ENCODE results near the gene NLRC5. TPM values are rescaled to one million over a fixed set of nuclear protein-coding genes. Genes with fewer than 3 reads are reported as not detected.
"Not testable (repeated sequence)": the region's sequence is repeated elsewhere in the genome, so short reads cannot be mapped to it uniquely, and the experiment has no call there.

The NLRC5 gene
- polyA plus RNA-seq, 3 donors, result 1.8 to 4.3 (median 3.5) TPM

DNA sequence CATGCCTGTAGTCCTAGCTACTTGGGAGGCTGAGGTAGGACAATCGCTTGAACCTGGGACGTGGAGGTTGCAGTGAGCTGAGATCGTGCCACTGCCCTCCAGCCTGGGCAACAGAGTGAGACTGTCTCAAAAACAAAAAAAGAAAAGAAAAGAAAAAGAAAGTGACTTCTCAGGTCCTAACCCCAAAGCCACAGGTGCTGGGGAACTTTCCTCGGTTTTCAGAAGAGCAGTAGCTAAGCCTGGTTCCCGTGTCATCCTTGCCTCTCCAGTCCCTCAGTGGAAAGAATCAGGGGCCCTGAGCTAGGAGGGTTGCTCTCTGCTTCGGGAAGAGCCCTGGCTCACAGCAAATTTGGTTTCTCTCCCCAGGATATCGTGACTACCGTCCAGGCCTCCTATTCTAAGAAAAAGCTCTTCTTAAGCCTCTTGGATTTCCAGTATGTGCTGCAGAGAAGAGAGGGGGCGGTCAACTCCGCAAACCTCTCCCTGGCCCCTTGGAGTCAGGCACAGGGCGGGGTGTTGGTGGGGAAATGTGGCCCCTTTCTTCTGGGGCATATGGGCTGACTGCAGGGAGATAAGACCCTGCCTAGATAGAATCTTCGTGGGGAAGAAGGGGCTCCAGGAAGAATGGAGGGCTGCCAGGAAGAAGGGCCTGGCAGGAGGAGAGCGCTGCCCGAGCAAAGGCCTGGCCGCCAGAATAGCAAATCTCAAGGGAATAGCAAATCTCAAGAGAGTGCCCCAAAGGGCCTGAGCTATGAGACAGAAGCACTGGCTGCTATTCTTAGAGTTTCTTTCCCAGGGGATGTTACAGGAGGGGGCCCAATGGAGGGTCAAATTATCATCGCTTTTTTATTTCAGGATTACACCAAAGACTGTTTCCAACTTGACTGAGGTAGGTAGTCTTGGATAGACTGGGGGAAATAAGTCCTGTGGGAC is 8.3 kb upstream of the NLRC5 start:
- no peak for DNase-seq

DNA sequence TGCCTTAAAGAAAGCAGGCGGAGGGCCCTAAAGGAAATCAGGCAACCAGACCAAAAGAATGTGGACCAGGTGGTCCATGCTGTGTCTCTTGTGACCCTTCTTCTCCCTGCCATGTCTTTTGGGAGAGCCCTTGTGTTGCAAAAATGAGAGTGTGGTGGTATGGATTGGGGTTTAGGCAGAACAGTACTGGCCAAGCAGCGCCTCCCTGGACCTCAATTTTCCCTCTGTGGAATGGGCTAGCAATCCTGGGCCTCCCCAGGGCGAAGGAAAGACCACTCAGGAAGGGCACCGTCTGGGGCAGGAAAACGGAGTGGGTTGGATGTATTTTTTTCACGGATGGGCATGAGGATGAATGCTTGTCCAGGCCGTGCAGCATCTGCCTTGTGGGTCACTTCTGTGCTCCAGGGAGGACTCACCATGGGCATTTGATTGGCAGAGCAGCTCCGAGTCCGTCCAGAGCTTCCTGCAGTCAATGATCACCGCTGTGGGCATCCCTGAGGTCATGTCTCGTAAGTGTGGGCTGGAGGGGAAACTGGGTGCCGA is 7.6 kb upstream of the NLRC5 start:
- no peak for DNase-seq

DNA sequence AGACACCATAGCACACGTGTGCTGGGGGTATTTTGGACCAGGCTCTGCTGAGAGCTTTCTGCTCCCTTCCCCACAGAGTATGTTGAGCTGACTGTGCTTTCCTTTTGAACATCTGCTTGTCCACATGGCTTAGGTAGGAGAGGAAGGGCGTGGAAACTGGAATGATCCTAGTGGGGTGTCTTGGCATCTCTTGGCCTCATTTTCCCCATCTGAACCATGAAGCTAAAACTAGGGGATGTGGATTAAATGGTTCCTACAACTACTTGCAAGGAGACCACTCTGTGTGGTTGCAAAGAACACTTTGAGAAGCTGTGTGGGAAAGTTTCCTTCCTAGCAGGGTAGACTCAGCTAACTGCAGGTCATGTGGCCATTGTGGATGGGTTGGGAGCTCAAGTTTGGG is 6.7 kb upstream of the NLRC5 start:
- no peak for DNase-seq

DNA sequence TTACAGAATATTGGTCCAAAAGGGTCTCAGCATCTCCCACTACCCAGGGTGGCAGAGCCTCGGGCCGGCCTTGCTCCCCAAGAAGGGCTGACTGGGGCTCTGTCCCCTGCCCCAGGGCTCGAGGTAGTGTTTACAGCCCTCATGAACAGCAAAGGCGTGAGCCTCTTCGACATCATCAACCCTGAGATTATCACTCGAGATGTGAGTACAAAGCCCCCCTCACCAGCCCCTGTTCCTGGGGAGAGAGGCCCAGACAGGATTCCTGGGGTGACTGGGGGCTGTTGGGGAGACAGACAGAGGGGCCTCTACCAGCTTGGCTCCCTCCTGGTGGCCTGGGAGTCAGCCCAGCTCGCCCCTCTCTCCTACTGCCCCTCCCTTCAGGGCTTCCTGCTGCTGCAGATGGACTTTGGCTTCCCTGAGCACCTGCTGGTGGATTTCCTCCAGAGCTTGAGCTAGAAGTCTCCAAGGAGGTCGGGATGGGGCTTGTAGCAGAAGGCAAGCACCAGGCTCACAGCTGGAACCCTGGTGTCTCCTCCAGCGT is 6.1 kb upstream of the NLRC5 start:
- no peak for DNase-seq

DNA sequence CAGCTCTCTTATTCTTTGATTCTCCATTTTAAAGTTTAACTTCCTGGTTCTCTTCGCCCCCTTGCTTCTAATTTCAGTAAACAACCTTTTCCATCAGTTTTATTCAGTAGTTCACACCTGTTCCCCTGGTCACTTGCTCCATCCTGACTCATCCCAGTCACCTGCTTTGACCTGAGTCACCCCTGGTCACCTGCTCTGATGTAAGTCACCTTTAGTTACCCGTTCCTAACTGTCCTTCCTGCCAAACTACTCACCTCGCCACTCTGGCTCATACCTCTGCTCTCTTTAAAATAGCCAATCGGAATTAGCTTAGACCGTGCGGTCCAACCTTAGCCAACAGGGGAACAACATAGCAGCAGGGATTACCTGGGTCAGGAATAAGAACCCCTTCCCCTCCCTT is 4.7 kb upstream of the NLRC5 start:
- DNase-seq, result no peak

DNA sequence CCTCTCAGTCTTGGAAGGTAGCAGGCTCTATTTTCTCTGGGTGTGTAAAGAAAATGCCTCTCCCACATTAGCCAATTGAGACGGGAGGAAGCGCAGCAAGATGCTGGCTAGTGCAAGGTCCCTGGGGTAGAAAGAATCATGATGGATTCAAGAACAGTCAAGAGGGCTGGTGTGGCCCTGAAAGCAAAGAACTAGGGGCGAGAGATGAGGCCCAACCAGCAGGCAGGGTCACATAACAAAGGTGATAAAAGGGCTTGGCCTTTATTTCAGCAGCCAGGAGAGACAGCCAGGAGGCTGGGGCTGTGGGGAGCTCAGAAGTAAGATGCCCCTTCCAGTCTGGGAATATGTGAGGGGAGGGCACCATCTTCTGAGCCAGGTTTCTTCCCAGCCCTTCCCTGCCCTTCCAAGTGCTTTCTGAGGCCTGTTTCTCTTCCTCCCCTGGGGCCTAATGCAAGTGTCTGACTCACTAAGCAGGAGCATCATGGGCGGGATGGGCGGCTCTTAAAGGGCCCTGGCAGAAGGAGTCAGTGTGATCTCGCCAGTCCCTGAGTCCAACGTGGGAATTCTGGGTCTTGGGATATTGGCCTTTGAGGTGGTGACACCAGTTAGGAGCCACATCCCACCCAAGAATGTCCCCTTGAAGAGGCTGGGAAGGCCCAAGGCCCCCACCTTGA is 3.9 kb upstream of the NLRC5 start:
- no peak for DNase-seq

DNA sequence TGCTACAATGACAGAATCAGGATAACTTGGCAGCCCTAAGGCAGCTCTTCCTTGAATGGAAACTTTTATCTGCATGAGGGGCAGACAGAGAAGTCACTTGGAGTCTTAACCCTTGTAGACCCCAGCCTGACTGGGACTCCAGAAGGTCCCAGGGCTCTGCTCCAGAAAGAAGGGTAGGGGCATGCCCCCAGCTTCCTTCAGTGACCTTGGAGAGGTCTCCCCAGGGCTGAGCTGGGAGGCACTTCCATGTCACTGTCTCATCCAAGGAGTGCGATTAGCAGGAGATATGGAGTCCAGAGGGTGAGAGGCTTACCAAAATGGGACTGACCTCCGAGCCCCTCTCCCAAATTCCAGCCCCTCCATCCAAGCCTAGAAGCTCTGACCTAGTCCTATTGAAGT is 3.4 kb upstream of the NLRC5 start:
- DNase-seq, result no peak

DNA sequence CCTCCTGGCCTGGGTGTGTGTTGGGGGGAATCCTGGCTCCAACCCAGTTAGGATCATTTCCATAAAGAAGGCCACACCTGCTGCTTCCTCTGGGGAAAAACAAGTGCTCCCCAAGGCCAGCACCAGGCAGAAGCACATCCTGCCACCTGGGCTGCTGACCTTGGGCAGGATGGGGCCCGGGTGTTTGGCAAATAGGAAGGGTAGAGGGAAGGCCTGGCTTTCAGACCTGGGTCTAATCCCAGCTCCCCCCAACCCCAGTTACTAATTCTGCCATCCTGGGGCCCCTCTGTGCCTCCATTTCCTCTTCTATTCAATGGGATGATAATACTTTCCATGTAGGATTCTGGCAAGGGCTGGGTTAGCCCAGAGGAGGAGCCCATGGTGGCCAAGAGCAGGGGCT is 3.0 kb upstream of the NLRC5 start:
- DNase-seq, result no peak

DNA sequence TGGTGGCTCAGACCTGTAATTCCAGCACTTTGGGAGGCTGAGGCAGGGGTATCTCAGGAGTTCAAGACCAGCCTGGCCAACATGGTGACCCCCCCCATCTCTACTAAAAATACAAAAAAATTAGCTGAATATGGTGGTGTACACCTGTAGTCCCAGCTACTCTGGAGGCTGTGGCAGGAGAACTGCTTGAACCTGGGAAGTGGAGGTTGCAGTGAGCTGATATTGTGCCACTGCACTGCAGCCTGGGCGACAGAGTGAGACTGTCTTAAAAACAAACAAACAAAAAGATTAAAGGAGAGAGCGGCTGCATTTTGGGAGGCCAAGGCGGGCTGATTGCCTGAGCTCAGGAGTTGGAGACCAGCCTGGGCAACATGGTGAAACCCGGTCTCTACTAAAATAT is 2.4 kb upstream of the NLRC5 start:
- DNase-seq, result not testable (repeated sequence)

DNA sequence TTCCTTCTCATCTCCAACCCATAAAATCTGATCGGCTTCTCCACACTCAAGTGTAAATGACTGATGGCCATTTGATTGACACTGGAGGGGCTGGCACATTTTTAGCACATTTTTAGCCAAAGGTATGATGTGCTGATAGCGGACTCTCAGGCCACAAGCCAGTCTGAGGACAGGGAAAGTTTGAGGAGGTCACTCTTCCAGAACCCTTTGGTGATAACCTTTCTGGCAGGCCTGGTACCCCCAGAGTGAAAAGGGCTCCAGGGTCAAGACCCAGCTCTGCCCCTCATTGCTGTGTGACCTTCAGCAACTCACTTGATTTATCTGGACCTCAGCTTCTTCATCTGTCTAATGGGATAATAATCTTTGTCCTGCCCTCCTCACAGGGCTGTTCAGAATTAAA is 1.7 kb upstream of the NLRC5 start:
- DNase-seq, result no peak

DNA sequence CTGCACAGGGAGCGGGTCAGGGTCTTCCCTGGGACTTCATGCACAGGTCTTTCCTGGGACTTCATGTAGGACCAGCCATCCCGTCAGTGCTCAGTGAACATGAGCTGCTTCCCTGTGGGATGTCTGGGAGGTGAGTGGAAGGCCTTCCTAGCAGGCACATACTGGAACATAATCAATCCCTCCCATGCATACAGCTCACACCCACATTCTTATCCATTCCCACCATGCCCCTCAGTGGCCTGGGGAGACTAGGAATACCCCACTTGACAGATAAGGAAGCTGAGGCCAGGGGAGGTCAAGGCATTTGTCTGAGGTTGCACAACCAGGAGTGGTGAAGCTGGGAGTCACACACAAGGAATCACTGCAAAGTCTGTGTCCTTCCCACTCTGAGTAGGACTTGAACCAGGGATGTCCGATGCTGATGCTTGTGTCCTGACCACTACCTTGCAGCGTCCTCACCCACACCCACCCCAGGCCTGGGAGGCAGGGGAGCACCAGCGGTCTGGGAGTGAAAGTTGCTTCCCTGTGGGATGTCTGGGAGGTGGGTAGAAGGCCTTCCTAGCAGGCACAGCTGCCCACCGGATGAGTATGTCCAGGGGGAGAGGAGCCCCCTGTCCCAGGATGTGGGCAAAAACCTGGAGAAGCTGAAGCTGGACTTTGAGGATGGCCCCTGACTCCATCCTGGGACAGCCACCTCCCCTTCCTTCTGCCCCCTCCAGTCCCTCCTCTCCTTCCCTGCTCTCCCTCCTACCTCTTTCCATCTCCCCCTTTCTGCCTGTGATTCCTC is 1.0 kb upstream of the NLRC5 start:
- DNase-seq, result no peak

DNA sequence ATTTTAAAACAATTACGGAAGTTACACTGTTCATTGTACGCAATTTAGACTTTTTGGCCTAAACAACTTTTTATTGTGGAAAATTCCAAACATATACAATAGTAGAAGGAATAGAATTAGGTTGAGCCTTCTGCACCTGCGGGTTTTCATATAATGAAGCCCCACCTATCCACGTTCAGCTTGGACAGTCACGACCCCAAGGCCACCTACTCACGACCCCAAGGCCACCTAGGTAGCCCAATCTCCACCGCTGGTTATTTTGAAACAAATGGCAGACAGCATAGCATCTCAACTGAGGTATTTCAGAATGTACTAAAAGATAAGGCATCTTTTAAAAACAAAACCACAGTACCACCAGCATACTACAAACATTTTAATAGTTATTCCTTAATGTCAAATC is 631 bp downstream of the NLRC5 start:
- DNase-seq, result no peak

DNA sequence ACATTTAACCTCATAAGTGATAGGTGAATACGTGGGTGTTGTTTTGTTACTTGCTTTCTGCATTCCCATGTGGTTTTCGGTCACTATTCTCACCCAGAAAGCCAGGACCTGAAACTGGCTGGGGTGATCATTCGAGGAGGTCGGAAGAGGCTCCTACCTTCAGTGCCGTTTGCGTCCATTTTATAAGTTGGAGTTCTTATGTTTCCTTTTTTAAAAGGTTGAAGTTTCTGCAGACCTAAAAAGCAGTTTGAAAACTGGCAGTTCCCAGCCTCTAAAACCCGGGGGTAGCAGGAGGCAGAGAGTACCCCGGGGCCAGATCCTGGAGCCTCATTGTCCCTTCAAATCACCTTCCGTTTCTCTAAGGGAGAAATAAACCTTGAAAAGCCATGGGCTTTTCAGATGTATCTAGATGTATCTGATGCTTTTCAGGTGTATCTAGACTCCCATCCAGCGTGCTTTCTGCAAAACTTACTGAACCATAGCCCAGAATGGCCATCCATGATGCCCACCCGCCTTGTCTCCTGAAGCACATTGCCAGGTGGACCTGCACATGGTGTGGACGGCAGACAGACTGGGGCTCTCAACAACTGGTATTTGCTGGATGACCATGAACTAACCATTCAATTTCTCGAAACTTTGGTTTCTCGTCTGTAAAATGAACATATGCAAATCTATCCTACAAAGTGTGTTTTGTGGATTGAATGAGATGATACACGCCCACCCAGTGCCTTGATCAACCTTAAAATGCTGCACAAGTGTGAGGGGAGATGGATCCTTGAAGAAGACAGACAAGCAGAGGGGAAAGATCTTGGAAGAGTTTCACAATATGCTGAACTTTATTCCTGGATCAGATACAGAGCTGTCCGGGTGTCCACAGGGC is 1.3 kb downstream of the NLRC5 start:
- DNase-seq, result no peak

DNA sequence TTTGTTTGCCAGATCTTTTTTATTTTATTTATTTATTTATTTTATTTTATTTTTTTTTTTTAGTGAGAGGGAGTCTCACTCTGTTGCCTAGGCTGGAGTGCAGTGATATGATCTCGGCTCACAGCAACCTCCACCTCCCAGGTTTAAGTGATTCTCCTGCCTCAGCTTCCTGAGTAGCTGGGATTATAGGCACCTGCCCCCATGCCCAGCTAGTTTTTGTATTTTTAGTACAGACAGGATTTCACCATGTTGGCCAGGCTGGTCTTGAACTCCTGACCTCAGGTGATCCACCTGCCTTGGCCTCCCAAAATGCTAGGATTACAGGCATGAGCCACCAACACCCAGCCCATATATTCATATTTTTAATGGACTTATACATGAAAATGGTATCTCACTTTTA is 3.1 kb downstream of the NLRC5 start:
- DNase-seq, result not testable (repeated sequence)

DNA sequence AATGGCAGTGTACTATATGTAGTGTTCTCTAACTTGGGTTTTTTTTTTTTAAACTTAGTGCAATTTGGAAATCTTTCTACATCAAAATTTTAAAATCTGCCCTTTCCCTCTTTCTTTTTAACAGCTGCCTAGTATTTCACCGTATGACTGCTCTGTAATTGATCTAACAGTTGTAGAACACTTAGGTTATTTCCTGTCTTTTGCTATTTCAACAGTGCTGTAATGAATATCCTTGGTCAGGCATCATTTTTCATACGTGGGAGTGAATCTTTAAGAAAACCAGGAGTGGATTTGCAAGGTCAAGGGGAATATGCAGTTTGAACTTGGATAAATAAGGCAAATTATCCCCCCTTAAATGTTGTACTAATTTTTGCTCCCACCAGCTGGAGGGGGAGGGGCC is 3.8 kb downstream of the NLRC5 start:
- no peak for DNase-seq

DNA sequence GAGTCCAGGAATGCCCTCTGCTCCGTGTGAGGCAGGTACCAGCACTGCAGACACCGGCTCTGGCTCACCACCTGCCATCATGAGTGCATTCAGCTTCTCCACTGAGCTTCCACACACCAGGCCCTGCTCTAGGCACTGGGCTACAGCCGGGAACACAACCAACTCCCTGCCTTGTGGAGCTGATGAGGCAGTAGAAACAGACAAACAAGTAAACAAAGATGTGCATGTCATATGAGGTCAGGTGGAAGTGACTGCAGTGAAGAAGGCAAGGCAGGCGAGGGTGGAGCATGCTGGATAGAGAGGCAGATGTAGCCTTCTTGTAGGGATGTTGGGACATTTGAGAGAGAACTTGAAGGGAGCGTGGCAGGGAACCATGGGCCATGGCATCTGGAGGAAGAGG is 5.0 kb downstream of the NLRC5 start:
- no peak for DNase-seq

DNA sequence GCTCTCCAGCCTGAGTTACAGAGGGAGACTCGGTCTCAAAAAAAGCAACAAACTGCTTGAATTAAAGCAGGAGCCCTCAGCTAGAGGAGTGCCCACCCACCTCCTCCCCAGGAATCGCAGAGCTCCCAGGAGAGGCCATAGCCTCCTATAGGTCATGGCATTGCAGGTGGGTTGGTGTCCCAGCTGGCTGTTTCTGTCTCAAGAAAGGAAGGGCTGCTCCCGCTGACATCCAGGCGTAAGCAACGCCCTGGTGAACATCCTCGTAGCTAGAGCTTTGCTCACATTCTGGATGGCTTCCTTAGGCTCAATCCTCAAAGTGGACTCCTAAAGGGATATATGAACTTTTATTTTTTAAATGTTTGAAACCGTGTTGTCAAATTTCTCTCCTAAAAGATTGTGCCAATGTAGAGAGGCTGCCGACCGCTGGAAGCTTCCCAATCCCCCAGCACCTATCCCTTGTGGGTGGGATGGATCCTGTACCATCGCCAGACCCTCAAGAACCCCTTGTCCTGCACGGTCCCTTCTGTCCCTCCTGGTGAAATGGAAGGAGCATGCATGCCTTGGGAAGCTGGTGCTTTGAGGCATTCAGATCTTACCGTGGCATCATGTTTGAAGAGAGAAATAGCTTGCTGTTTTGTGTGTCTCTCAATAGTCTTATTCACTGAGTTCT is 5.9 kb downstream of the NLRC5 start:
- DNase-seq, result no peak

DNA sequence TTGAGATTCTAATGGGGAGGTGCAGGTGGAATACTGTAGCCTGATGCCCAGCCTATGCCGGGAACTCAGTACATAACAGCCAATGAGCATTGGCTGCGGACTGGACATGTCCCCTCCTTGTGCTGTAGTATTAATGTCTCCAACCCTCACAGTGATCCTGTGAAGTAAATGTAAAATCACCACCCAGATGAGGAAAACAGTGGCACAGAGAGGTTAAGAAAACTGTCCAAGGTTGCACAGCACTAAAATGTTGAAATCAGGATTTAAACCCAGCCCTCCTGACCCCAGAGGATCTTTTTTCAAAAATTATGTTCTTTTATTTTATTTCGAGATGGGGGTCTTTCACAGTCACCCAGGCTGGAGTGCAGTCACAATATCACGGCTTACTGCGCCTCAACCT is 7.9 kb downstream of the NLRC5 start:
- DNase-seq, result no peak

DNA sequence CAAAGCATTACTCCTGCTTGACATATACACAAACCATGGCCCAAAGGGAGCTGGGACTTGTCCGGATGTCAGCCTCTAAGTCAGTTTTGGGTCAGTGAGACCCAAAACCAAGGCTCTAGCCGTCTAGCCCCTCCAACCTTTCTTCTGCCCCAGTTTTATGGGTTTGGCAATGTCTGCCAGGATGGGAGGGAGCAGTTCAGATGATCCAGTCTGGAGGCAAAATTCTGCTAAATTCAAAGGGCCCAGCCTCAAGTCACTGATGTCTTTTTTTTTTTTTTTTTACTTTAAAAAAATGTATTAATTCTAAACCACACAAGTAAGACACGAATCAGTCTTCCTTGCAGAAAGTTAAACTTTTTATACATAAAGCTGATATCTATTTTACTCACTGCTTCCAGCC is 8.6 kb downstream of the NLRC5 start:
- no peak for DNase-seq

DNA sequence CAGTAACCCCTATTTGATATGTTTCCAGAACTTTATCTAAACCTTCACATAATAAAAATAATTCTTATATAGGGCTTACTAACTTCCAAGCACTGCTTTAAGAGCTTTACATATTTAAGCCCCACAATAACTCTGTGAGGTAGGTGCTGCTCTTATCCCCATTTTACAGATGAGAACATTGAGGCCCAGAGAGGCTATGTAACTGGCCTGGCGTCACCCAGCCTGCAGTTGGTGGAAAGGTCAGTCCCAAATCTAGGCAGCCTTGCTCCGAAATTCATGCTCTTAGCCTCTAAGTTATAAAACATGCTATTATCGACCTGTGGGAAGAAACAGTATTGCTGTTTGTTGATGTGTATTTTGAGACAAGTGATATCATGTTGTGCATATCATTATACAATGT is 9.0 kb downstream of the NLRC5 start:
- DNase-seq, result no peak

DNA sequence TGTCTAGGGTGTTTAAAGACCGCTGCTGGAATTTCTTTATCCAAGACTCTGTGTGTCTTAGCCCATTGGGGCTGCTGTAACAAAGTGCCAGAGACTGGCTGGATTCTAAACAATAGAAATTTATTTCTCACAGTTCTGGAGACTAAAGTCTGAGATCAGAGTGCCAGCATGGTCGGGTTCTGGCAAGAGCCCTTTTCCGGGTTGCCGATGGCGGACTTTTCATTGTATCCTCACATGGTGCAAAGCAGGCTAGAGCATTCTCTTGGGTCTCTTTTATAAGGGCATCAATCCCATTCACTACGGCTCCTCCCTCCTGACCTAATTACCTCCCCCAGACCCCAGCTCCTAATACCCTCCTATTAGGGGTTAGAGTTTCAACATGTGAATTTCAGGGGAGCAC is 9.5 kb downstream of the NLRC5 start:
- no peak for DNase-seq
